HG03354 (cell line): ENCODE results near the gene ECEL1.

ENCODE experiments used
- ATAC-seq: cut with Tn5 transposase; IDR thresholded peaks from one replicate; pipeline ENCODE4 v1.9.1; 2021; ENCODE audit warnings: mild to moderate bottlenecking; ENCODE audit not compliant: unreplicated experiment, poor library complexity, severe bottlenecking

The ECEL1 gene

DNA sequence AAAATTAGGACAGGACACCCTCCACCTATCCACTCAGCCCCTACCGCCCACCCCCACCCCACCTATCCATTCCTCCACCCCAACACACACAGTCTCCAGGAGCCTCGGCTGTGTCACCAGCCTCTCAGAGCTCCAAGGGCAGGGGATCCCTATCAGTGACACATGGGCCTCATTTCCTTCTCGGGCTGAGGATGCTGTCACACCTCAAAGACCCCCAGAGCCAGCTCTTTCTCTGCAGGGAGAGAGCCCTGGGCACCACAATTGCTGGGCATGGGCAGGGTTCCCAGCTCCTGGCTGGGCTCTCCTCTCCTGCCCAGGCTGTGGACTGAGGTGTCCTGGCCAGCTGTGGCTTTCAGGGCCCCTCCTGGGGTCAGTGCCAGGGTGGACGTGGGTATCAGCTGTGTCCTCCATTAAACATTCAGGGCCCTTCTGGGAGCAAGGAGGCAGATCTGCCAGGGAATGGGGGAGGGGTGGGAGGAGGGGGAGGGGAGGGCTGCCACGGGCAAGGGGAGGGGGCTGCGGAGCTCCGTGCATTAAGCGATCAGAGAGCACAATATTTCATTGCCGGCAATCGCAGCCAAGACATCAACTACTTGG, 14.3 kb upstream of the ECEL1 start:
- ATAC-seq = no peak

- ATAC-seq = no peak
Observed at GRCh38 chr2:232501331-232501771, 13.7 kb upstream of the ECEL1 start.

- ATAC-seq = no peak
Observed at GRCh38 chr2:232498452-232498851, 10.8 kb upstream of the ECEL1 start.

DNA sequence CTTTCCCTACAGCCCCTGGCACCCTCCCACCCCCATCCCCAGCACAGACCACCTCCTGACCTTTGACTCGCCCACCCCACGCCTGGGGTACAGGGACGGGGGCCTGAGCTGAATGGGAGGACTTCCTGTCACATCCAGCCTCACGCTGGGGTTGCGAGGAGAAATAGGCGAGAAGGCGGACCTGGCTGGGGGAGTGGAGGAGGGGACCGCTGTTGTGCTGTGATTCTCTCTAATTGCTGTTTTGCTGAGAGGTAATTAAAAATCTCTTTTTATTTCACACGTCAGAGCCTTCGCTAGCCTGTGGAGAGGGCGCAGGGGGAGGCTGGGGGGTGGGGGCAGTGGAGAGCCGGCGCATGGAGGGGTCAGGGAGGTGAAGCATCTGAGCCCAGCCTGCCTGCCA, 9.7 kb upstream of the ECEL1 start:
- no peak for ATAC-seq

DNA sequence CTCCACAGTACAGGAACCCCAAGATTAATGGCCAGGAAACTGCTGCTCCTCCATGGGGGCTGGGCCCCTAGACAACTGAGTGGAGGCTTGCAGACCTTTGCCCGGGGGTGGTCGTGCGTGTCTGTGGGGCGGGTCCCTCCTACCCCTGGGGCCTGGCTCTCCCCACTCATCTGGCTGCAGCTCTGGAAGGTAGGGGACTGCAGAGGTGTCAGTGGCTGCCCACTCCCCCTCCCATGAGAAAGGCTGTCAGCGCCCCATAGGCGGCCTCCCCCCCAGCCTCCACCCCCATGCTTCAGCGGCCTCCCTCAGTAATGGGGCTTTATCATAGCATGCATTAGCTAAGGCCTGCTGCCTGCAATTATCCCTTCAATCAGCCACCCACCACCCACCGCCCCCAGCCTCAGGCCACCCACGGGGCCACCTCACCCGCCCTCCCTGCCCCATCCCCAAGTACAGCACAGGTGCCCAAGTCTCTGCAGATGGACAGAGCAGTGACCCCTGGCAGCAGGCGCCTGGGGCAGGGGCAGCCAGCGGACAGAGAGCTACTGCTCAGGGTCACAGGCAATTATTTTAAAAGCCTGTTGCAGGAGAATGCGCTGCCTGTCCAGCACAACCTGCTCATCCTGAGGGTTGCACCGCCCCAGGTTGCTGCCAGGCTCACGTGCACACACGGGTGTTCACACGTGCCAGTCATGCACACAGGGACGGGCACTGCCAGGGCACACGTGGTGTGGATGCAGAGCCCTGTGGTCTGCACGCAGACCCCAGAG, 9.1 kb upstream of the ECEL1 start:
- no peak for ATAC-seq

DNA sequence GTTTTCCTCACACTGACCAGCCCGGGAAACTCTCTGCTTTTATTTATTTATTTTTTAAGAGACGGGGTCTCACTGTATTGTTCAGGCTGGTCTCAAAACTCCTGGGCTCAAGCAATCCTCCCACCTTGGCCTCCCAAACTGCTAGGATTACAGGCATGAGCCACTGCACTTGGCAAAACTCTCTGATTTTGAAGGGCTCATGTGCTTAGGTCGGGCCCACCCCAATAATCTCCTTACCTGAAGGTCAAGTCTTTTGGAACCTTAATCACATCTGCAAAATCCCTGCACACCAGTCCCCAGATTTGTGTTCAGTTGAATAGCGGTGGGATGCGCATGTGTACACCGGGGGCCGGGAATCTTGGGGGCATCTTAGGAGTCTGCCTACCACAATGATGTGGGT, 7.7 kb upstream of the ECEL1 start:
- no peak for ATAC-seq

GRCh38 chr2:232494542-232494941, 6.9 kb upstream of the ECEL1 start:
- ATAC-seq = no peak

DNA sequence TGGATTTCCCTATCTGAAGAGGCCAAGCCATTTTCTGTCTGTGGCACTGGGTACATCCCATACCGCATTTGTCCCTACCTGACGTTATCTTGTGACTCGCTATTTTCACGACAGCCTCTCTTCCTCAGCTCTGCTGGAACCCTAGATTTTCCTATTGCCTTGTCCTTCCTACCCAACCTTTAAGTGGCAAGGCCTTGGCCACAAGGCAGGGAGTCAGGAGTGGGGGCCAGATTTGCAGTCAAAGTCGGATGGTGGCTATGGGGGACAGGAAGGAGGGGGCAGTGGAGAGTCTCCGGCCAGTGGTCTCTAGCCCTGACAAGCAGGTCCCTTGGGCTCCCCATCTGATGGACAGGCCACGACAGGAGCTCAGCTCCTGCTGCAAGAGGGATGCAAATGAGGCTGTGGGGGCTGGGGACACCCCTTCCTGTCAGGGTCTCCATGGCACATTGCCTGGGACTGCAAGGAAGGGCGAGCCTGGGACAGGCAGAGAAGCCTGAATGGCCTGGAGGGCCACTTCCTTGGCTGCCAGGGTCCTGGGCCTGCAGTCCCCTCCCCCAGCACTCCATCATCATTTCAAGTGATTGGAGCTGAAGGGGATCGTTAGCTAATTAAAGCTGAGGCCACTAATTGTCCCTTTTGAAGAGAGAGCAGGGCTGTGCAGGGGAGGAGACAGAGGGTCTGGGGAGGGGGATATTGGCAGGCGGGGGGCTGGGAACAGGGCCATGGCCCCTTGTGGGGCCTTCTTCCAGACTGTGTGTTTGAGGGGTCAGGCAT, 6.3 kb upstream of the ECEL1 start:
- ATAC-seq = no peak

DNA sequence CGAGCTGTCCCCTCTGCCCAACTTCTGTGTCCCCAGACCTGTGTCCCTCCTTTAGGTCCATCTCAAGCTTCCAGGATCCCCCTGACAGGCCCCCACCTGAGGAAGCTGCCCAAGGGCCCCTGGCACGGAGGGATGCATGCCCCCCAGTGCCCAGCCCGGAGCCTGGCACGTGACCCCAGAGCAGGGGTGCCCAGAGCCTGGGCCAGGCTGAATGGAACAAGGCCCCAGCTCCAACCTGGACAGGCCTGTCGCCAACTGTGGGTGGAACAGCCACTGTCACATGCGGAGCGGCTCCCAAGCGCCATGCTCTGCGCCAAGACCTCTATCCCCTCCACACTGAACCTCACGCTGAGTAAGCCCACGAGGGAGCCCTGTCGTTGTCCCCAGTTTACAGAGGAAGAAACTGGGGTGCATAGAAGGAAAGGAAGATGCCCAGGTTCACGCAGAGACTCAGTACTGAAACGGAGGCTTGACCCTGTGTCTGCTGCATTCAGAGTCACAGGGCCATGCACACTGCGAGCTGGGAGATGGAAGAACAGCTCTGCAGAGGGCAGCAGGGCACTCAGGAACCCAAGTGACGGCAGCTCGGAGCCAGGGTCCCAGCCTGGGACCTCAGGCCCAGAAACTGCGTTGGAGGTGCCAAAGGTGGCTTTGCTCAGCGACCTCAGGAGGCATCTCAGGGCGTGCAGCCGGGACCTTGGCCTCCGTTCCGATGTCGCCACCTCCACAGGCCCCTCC, 5.5 kb upstream of the ECEL1 start:
- no peak for ATAC-seq

GRCh38 chr2:232492236-232492848, 4.7 kb upstream of the ECEL1 start:
- no peak for ATAC-seq

- ATAC-seq = no peak
Observed at GRCh38 chr2:232491139-232491780, 3.6 kb upstream of the ECEL1 start.

GRCh38 chr2:232490221-232491138, 2.8 kb upstream of the ECEL1 start:
- ATAC-seq = no peak

GRCh38 chr2:232489516-232490220, 2.0 kb upstream of the ECEL1 start:
- no peak for ATAC-seq

DNA sequence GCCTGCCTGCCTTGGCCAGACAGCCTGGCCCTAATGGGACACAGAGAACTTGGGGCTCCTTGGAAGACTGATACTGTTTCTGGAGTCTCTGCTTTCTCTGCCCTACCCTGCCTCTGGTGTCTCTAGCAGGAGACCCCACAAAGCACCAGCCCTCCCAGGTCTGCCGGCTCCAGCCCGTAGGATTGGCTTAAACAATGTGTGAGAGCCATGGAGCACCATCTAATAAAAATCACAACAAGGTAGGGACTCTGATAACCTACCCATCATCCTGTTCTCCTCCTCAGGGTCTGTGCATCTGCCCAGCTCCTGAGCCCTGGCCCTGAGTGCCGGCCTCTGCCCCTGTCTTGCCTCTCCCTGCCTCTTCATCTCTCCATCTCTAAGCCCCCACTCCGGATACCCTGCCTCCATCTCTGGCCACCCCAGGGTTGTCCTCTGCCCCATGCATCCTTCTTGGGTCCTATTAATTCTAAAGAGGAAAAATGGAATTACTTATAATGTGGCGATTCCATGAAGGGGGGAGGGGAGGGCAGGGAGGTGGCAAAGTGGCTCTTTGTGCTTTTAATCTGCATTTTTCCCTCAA, 1.2 kb upstream of the ECEL1 start:
- no peak for ATAC-seq

- ATAC-seq = no peak
Observed at GRCh38 chr2:232488097-232488711, 570 bp upstream of the ECEL1 start.

DNA sequence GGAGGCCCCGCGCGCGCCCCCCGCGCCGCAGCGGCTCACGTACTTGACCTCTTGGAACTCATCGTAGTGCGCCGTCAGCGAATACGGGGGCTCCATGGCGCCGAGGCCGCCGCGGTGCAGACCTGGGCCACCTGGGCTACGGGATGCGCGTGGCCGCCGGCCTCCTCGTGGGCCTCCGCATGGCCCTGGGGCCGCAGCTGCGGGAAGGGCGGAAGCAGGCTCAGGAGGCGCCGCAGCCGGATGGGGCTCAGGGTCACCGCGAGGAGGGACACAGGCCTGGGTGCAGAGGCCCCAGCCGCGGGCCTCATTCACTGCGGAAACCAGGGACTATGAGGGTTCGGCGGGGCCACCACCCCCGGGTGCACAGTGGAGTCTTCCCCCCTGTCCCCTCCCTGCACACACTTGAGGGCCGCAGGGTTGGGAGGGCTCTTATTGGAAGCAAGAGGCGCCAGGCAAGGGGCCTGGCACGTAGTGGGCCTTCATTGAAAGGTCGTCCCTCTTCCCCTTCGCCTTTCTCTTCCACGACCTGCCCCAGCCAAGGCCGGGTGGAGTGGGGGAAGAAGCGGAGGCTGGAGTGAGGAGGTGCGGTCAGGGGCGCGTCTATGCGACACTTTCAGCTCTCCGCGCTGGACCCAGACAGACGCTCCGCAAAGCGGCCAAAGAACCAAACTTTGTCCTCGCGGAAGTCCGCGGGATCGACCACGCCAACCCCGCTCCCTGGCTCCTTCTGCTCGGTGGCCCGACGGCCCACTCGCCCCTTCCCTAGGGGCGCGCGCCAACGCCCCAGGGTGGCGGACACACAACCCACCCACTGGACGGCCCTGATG, 863 bp downstream of the ECEL1 start:
- ATAC-seq = no peak
